GF-D8 (cell line): ENCODE data around the gene ANGPTL2.
"Not testable (repeated sequence)": the region's sequence is repeated elsewhere in the genome, so short reads cannot be mapped to it uniquely, and the experiment has no call there.

ENCODE experiments used
- DNase-seq: peaks from one replicate; lab custom pipeline; 2025; lab: John Stamatoyannopoulos, UW

The ANGPTL2 gene, protein sequence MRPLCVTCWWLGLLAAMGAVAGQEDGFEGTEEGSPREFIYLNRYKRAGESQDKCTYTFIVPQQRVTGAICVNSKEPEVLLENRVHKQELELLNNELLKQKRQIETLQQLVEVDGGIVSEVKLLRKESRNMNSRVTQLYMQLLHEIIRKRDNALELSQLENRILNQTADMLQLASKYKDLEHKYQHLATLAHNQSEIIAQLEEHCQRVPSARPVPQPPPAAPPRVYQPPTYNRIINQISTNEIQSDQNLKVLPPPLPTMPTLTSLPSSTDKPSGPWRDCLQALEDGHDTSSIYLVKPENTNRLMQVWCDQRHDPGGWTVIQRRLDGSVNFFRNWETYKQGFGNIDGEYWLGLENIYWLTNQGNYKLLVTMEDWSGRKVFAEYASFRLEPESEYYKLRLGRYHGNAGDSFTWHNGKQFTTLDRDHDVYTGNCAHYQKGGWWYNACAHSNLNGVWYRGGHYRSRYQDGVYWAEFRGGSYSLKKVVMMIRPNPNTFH

DNA sequence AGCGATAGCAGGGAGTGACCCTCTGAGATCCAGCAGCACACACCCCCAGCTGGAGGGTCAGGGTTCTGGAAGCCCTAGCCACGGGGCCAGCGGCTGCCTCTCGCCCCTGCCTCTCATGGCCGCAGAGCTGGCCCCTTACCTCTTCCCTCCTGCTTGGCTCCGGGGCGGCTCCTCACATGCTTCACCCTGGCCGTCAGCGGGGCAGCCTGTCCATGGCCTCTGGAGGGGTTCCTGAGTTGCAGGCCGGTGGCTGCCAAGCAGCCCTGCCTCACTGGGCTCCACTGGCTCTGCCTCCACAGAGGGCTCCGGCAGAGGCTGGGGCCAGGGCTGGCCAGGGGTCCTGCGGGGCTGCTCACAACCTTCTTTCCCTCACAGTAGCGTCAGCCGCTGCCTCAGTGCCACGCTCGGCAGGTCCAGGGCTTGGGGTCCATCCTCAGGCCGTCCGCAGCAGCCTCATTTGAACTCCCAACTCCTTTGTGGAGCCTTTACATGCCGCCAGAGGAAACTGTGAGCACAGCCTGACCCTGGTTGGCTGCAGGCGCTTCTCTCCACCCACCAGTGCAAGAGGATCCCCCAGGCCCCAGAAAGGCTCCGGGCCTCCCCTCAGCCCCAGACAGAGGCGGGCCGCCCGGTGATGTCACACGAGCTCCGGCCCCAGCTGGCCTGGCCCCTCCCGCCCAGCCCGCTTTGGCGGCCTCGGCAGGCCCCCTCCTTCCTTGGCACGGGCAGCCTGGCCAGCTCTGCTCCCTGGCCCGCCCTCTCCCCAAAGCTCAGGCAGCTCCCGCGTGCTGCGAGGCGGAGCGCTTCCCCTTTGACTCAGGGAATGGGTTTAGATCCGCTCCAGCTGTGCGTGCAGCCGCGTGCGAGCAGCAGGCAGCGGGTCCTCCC is at the start of gene ANGPTL2:
Gene ANGPTL2 (minus strand): TSS at position 460 of the 888 bp plus-strand sequence. CDS start 13,904 bp downstream, outside the sequence.
- no peak for DNase-seq

DNA sequence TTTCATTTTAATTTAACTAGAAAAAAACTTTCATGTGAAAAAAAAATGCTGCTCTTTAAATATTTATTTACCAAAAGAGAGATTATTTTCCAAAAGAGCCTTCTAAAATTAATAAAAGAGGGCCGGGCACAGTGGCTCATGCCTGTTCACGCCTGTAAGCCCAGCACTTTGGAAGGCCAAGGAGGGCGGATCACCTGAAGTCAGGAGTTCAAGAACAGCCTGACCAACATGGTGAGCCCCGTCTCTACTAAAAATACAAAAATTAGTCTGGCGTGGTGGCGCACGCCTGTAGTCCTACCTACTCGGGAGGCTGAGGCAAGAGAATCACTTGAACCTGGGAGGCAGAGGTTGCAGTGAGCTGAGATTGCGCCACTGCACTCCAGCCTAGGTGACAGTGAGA is 48.9 kb upstream of the ANGPTL2 start:
- DNase-seq, result not testable (repeated sequence)

DNA sequence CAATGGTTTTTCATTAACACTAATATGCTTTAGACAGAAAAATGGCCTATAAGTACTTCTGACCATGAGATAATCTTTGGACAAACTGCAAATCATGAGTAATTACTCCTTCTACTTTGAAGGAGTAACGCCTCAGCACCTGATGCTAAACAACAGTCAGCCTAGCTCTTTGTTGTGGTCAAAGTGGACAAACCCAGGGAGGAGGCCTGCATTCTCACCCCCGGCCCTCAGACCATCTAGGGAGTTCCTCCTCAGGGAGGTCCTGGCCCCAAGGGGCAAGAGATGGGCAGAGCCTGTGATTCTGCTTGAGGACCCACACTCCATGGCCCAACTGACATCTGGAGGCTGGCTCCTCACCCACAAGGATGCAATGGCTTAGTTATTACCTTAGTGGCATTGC is 48.2 kb upstream of the ANGPTL2 start:
- no peak for DNase-seq

DNA sequence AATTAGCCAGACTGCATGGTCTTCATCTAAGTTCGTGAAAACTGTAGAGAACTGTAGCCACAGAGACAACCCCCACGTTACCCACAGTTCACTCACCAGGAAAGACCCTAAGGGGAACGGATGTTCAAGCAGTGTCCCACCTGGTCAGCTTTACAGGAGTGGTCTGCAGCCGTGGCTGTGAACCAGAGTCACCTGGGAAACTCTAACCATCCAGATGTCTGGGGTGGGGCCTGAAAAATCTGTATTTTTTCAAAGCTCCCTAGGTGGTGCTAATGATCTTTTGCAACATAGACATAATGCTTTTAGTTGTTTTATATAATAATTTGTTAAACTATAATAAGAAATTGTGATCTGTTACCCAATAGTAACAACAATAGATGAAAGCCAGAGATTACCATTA is 47.7 kb upstream of the ANGPTL2 start:
- no peak for DNase-seq

DNA sequence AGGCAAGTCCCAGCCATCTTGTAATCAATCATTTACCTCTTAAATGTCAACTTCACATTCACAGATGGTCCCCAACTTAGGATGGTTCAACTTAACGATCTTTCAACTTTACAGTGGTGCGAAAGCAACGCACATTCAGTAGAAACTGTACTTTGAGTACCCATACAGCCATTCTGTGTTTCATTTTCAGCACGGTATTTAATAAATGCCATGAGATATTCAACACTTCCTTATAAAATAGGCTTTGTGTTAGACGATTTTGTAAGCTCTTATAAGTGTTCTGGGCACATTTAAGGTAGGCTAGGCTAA is 47.1 kb upstream of the ANGPTL2 start:
- DNase-seq, result no peak

DNA sequence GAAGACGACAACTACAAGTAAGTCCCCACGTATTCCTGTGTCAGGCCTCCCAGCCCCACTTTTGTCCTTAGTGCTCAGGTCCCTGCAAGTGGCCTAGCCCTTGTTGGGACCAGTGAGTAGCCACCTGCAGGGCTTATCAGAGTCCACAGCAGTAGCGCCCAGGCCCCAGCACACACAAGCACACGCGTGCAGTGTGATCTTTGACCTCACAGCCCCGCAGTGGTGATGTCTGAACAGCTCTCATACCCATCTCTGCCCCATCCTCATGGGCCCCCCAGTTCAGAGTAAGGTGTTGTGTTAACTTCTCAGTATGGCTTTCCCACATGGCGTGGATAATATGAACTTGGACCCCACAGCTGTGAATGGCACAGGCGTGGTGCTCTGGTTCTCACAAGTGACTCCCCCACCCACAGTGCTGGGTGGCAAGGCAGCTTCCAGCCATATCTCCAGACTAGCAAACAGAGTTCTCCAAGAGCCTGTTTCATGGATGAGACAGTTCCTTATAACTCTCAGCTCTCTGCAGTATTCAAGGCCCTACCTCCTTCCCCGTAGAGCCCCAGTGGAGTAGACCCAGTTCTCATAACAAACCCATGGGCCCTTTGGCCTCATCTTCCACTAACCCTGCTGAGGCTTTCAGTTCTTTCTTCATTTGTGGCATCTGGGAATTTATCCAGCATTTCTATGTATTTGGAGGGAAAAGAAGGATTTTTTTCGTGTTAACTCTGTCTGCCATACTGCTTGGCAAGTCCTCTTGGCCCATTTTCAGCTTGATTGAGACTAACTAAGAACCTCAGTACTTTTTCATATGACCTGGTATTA is 46.5 kb upstream of the ANGPTL2 start:
- no peak for DNase-seq

DNA sequence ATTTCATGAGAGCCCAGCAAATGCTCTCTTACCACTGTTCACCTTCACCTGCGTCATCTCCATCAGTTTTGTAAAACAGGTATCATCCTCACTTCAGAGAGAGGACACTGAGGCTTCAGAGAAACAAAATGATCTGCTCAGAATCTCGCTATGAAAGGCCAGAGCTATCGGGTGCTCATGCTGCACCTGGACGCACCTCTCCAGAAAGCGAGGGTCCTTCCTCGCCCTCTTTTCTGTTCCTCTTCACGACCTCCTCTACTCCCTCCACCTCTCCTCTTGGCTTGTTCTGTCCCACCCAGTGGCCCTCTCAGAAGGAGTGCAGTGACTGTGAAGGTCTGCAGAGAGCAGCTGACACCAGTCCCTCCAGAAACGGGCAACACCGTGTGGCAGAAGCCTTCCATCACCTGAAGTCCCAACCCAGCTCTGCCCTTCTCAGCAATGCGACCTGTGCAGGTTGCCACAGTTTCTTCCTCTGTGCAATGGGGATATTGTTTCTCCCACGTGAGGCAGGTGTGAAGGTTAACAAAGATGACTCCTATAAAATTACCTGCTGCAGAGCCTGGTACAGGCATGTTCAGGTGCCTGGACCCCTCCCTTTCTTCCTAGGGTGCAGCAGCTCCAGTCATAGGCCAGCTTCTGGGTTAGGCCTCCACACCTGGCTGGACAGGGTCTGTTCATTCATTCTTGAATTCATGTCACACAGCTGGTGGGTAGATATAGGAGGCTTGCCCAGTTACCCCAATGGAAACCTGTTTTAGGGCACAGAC is 45.3 kb upstream of the ANGPTL2 start:
- DNase-seq, result no peak

DNA sequence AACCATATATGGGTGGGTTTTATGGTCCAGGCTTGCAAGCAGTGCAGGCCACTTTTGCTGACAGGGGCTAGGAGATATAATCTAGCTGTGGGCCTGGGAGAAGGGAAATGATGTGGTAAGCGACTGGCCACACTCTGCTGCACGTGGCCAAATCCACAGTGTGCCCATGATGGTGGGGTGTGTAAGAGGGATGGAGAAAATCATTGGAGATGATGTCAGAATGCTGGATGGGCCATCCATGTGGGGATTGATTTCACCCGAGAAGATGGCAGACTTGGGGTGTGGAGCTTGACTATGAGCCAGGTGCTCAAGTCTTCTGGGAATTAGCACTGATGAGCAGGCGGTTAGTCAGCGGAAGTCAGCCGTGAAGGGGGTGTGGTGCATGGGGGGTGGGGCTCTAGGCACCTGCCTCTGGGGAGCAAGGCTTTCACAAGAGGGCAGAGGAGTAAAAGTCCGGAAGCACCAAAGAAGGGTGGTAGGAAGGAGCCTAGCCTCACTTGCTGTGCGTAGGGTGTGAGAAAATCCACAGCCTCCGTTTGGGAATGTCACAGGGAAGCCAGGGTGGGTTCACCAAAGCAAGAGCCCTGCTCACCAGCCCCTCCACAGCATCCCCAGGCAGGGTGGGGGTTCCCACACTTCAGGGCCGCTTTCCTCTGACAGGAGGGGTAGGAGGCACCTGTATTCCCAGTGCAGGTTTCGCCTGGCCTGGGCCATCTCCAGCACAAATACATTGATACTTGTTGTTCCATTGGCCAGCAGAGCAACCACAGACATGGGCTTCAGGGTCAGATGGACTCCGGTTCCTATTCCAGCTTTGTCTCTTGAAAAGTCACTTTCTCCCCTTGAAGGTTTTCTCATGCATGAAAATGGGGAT is 44.5 kb upstream of the ANGPTL2 start:
- DNase-seq, result peak; percentile 48

DNA sequence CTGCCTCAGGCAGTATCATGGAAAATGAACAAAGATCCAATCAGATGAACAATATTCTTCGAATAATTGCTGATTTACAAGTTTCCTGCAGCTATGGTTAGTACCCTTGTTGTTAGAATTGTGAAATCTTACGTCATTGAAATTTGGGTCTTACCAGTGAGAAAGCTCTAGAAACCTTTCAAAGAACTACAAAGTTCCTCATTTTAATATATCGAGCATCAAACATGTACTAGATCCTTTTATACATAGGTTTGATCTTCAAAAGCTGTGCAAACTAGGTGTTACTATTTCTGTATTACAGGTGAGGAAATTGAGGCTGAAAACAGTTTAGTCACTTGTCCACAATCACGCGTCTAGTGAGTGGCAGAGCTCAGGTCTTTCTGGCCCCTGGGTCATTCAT is 43.7 kb upstream of the ANGPTL2 start:
- peak; percentile 28 for DNase-seq

DNA sequence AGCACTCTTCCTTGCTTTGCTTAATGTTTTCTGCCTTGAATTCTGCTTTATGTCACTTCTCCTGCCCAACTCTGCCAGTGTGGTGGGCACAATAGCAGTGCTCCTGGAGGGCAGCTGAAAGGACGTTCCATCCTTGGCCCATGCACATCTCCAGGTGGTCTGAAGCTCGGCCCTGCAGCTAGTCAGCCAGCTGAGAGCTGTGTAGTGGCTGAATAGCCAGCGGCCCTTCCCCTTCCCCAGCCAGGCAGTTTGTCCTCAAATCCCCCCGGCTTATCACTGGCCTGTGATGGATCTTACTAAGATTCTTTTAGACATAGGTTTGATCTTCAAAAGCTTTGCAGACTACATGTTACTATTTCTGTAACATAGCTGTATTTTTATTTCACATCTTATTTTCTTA is 42.7 kb upstream of the ANGPTL2 start:
- DNase-seq, result no peak

DNA sequence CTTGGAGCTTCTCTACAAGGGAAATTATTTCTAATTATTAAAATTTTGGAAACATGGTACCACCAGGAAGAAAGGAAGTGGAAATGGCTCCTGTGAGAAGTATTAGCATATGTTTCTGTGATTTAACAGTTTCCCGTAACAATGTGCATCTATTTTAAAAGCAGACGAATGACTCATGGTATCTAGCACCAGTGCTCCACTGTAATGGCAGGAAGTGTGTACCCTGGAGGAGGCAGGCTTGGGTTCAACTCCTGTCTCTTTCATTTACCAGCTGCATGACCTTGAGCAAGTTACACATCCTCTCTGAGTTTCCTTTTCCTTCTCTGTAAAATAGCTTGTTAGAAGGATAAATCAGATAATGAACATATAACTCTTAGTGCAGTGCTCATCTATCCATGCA is 41.0 kb upstream of the ANGPTL2 start:
- DNase-seq, result no peak

DNA sequence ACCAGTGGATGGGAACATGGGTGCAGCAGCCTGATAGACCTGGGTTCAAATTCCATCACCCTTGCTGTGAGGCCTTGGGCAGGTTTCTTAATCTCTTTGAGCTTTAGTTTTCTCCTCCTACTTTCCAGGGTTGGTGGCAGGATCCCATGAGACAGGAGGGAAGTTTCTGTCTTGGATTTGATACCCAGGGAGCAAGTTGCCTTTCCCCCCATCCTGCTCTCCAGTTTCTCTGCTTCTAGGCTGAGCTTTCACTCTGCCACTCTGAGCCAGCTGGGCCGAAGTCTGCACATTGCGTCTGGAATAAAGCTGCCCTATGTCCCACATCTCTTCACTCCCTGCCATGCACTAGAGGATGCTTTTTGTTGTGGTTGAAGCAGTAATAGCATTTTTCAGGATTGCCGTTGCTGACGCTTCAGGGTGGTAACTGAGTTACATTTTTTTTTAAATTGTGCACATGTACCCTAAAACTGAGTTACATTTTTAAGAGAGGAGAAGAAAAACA is 40.5 kb upstream of the ANGPTL2 start:
- no peak for DNase-seq

DNA sequence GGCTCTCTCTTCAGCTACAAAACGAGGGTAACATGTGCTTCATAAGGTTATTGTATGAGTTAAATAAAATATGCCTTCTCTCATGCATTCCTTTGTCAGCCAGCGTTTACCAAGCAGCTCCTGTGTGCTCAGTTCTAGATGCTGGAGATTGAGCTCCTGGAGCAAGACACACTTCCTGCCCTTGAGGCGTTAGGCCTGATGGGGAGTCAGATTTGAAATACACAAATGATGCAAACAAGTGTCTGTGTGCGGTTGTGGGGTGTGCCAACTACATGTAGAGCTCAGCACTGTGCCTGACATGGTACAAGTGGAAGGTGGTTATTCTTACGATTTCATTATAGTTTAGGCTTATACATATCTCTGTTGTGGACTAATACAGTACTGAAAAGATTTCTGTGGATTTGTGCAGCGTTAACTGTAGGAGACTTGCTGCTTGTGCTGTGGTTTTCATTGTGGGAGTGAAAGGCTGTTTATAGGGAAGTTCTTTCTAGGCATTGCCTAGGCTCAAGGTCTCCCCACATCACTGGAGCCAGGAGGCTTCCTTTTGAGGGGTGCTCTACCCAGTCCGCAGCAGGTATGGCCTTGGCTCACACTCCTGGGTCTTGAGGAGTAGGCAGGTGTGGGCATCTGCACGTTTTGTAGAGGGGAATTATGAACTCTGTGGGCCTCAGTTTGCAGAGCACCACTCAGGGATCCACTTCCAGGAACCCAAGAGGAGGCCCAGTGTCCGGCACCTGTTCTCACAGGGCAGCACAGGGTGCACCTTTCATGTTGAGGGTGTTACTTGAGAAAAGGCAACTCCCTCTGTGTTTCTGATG is 39.8 kb upstream of the ANGPTL2 start:
- DNase-seq, result peak; percentile 24

DNA sequence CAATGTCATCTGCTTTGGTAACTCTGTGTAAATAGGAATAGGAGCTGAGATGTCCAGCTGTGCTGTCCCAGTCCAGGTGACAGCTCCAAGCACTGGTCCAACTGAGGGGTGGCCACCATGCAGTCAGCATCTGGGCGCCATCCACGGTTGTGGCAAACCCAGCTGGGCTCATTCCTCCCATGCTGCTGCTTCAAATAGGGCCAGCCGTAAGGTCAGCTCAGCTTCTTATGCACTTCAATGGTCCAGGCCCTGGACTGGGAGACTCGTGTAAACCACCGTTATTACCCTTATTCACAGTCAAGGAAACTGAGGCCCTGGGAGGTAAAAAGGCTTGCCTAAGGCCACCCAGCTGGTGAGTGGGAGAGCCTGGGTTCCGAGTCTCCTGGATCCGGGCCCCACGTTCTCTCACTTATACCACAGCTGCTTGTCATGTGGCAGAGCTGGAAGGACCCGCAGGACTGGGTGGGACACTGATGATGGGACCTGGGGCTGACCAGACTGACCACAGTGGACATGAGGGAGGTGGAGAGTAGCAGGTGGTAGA is 38.7 kb upstream of the ANGPTL2 start:
- no peak for DNase-seq

DNA sequence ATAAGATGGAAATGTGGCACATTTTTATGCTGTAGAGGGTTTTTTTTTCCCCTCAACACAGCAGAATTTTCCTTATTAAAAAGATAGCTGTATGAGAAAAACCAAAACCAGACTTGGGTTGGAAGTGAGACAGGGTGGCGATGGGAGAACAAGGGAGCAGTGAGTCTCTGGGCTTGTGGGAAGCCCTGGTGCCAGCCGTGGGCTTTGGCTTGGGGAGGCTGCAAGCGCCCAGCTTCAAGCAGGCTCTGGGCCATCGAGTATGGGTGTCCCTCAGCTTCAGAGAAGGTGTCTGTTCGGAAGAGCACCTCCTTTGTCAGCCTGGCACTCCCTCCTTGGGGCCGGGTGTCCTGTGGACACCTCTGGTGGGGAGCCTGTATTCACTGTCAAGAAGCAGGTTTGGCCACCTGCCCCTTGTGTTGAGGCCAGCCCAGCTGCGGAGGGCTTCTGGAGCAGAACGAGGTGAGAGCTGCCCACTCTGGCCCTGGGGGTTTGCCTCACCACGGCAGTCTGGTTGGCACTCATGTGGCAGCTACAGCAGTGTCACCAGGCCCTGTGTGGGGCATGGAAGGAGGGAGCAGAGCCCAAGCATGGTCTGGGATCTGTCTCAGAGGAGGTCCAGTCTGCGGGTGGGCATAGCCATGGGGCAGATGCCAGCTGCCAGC is 37.6 kb upstream of the ANGPTL2 start:
- no peak for DNase-seq

DNA sequence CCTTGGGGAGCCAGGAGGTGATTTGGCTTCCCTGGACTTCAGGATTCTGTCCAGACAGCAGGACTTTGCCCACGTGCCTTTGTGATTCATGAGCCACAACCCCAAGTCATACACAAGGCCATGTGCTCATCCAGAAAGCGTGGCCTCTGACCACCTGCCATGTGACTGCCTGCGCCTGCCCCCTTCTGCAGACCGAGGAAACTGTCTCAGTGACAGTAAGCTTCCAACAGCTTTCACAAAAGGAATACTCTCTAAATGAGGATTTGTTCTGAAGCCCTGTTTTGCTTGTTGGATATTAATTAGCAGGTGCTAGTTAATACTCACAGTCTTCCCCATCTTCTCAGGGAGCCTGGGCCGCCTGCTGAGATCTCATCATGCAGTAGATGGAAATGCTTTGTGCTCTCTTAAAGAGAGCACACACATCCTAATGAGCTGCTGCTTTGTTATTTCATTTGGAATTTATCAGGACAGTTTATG is 36.9 kb upstream of the ANGPTL2 start:
- DNase-seq, result no peak

DNA sequence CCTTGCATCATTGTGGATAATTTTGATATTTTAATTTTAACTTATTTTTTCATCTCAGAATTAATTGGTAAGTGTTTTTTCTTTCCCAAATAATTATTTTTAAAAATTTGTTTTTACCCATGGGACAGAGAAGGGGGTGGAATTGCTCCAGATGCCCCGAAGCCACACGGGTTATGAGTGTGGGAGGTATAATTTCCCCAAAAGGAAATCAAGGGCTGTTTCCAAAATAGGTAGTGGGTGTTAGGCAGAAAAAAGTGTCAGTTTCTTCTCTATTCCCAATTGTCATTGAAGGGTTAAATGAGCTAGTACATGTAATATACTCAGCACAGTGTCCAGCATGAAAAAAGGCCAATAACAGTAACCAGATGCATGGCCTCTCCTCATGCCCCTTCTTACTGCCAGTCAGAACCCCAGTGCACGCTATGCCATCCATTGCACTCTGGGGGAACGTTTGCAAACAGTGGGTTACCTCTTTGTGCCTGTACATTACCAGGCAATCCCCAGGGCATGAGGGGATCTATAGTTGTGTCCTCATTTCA is 36.4 kb upstream of the ANGPTL2 start:
- DNase-seq, result no peak

DNA sequence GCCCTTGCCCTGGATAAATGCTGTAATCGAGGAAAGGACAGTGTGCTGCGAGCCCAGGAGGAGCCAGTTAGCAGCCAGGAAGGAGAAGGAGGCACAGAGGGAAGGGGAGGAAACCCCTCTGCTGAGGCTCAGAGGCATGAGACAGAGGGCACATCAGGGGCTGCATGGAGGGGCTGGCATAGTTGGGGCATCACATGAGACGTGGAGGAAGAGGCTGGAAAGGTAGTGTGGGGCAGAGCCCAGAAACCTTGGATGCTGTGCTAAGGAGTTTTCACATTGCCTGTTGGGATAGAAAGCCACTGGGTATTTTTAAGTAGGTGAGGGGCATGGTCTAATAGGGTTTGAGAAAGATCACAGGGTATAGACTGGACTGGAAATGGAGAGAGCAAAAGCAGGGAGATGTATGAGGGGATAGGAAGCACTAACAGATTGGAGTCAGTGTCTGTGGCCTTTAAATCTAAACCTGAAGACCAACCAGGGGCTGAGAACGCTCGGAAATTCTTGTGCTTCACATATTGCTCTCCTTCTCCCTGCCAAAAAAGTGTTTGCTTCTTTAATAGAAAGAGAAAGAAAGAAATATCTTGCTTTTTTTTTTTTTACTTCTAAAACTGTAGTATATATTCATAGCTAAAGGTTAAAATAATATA is 33.0 kb upstream of the ANGPTL2 start:
- no peak for DNase-seq
